HuH-7.5 (cell line): Measurements from ENCODE around the gene DCTN1.
"Not testable (repeated sequence)": the region's sequence is repeated elsewhere in the genome, so short reads cannot be mapped to it uniquely, and the experiment has no call there.

Experiments
- DNase-seq: peaks from one replicate; pipeline ENCODE4 v3.0.0; 2011; ENCODE audit warnings: low spot score

The DCTN1 gene

GRCh38 chr2:74369976-74370375, 10.1 kb downstream of the DCTN1 start:
- DNase-seq = no peak

- no peak for DNase-seq
Measured at GRCh38 chr2:74368499-74368898, 11.6 kb downstream of the DCTN1 start.

GRCh38 chr2:74367789-74368188, 12.3 kb downstream of the DCTN1 start:
- no peak for DNase-seq

- no peak for DNase-seq
Measured at GRCh38 chr2:74366036-74366435, 14.1 kb downstream of the DCTN1 start.

DNA sequence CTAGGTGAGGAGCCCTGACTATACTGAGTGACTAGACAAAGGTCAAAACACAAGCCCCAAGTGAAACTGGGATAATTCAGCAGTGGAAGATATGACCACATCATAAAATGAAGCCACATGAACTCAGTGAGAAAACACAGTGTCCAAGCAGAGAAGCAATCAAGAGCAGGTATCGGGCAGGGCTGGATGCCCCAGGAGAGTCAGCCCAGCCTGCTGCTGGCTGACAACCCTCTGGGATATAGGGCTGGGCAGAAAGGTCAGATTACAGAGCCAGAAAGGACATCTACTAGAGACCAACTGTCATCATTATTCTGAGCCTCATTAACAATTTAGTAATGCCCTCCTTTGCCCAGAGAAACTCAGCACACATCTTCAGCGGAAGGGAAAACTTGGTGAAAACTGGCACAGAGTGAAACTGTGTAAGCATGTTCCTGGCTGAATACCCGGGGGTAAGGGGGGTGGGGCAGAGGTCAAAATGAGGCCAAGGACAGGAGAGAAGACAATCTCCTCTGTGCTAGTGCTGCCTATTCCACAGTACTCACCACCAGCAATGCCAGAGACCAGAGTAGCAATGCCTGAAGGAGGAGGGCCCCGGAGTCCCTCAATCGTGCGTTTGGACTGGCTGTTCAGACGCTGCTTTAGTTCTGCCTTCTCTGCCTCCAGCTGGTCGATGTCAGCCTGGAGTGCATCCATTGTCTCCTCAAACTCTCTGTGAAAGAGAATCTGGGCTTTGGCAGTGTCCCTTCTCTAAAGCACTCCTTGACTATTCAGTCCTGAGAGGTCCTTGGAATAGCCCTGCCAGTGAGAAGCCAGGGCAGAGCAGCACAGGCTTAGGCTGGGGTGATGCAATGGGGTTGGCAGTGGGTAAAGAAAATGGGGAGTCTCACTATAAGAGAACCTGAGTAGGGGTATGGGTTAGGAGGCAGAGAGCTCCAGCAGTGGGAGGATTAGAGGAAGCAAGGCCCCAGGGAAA, 15.3 kb downstream of the DCTN1 start:
- no peak for DNase-seq

- no peak for DNase-seq
Measured at GRCh38 chr2:74361327-74361726, 18.8 kb downstream of the DCTN1 start.

GRCh38 chr2:74357627-74358026, 22.5 kb downstream of the DCTN1 start:
- DNase-seq = no peak

DNA sequence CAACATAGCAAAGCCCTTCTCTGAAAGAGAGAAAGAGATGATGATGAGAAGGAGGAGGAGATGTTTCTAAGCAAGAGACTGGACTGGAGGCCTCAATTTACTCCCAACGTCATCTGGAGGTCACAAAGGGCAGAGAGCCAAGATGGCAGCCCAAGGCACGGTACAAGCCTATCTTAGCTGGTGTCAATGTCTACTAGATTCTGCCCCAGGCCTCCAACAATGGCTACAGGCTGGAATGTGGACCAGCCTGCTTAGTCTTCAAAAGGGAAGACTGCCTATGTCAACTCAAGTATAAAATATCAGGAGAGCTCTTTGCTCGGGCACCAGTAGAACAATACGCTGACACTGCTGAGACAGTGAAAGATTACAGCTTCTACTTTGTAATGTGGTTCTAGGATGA, 30.2 kb downstream of the DCTN1 start:
- no peak for DNase-seq

DNA sequence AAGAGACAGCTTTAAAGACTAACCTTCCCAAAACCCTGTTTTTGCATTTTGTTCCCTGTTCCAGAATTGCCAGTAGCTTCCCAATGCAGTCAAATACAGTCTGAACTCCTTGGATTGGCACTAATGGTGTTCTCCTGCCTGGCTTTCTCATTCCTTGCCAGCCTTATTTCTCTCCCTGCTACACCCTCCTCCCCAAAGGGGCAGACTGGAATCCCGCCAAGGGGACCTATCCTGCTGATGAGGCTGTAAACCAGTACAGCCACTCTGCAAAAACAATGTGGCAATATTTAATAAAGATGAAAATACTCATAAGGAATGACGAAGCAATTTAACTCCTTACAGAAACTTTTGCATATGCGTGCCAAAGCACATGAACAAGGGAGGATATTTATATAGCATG, 32.4 kb downstream of the DCTN1 start:
- no peak for DNase-seq

GRCh38 chr2:74347303-74347702, 32.8 kb downstream of the DCTN1 start:
- no peak for DNase-seq

DNA sequence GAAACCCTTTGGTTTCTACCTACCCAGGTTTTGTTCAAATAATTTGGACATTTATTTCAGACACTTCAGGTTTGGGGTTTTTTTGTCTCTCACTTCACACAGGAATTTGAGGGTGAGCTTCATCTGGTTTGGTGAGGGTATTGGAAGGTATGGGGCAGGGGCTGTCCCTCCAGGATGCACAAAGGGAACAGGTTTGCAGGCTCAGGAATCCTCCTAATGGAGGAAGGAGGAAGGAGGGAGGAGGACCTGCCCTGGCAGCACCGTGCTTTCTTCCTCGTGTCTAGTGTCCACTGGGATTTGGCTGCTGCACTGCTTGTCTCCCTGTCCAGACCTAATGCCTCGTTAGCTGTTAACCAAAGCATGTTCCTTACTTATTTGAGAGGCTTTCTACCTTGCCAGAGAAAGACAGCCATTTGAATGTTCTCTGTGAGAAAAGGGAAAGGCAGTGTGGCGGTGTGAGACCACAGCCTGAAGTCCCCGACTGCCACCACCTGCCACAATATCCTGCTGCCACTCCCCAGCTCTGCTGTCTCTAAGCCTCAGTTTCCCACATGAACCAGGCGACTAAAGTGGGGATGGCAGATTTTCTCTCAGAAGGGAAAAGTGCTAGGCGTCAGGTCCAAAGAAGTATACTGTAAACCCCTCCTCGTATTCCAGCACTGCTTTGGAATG, 34.7 kb downstream of the DCTN1 start:
- no peak for DNase-seq

DNA sequence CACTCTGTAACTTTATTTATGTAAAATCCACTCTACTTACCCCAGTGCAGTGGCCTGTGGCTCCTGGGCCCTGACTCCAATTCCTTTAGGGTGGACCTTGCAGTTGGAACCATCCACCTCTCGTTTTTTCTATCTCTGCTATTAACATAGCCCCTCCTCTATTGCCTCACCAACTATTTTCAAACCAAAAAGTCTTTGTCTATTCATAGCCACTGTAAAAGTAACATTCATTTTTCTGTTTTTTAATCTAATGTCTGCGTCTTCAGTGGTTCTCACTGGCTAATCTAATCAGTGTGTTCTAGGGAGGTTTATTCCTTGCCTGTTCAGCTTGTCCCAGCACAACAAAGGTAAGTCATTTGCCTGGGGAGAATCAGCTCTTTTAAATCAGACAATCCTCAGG, 36.8 kb downstream of the DCTN1 start, which contains the start of gene SLC4A5:
Gene SLC4A5 (minus strand): TSS at position 101 of the 400 bp plus-strand sequence. CDS start 28,393 bp downstream, outside the sequence.
- no peak for DNase-seq

- DNase-seq = not testable (repeated sequence)
Measured at GRCh38 chr2:74336227-74336626, 43.9 kb downstream of the DCTN1 start.

DNA sequence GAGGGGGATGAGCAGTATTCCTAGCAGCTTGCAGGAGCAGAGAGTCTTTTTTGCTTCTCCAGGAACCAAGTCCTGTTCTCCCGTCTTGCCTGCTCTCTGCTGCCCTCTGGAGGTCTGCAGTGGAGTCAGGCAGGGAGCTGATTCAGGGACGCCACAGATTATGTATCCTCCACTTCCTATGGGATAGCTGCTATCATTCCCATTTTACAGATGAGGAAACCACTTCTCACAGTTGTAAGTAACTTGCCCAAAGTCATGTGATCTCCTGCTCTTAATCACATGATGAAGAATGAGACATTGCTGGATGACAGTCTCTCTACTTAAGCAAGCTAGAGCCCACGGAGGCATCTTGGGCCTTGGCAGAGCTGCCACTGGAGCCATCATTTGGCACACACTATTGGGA, 45.2 kb downstream of the DCTN1 start:
- DNase-seq = peak; percentile 29

GRCh38 chr2:74333896-74334586, 46.1 kb downstream of the DCTN1 start:
- no peak for DNase-seq

GRCh38 chr2:74333175-74333574, 46.9 kb downstream of the DCTN1 start:
- DNase-seq = peak; percentile 10

GRCh38 chr2:74332550-74333174, 47.4 kb downstream of the DCTN1 start:
- no peak for DNase-seq

DNA sequence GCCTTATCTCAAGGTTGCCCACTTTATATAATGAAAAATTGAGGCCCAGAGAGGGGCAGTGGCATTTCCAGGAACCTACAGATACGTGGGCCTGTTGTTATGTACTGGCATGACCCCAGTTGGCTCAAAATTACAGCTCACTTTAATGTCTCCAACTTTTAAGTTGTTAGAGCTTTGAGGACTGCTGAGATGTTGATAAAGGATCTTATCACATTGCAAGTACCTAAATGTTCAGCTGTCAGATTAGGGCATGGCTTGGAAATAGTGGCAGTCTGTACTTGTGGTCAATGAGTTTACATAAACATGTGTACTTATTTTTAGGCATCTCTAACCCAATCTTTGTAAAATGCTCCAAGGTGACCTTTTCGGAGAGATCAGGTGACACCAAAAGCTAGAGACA, 51.5 kb downstream of the DCTN1 start:
- no peak for DNase-seq

GRCh38 chr2:74328074-74328473, 52.0 kb downstream of the DCTN1 start:
- DNase-seq = no peak

- no peak for DNase-seq
Measured at GRCh38 chr2:74327627-74328026, 52.5 kb downstream of the DCTN1 start.

GRCh38 chr2:74327199-74327598, 52.9 kb downstream of the DCTN1 start:
- no peak for DNase-seq

GRCh38 chr2:74325815-74326214, 54.3 kb downstream of the DCTN1 start:
- no peak for DNase-seq
